B cell (primary cell): ENCODE measurements around the gene COQ10A. TPM values are rescaled to one million over a fixed set of nuclear protein-coding genes. Genes with fewer than 3 reads are reported as not detected.

Experiments used
- ATAC-seq: fragments of 200-7000 bp; cut with Tn5 transposase; one replicate; pipeline ENCODE4 v1.10.0; 2021; ENCODE audit warnings: low read depth, mild to moderate bottlenecking, moderate number of reproducible peaks, moderate library complexity
- CTCF ChIA-PET: fragments of 350-600 bp; sonication (Branson Sonifier 250); formaldehyde crosslinking; loops from one replicate; lab custom pipeline; 2021; ENCODE audit warnings: antibody characterized with exemption, inconsistent platforms; lab: Charles Lee
- POLR2A ChIA-PET: fragments of 350-600 bp; sonication (Branson Sonifier 250); formaldehyde crosslinking; loops from one replicate; lab custom pipeline; 2021; ENCODE audit warnings: antibody characterized with exemption; lab: Charles Lee
- DNase-seq: peaks from one replicate; pipeline ENCODE4 v3.0.0; 2013
- H2AFZ ChIP-seq: 2 replicates; pipeline ENCODE4 v1.6.1; 2012; ENCODE audit warnings: mild to moderate bottlenecking, low read depth, low read length; ENCODE audit not compliant: insufficient read depth, poor library complexity, severe bottlenecking
- H3K27ac ChIP-seq, 2 donors: 1 replicate in 1 of 2; 2 replicates in 1 of 2; pipeline ENCODE4 v1.5.1; 2012 to 2013; ENCODE audit warnings: low read length in 2 of 2, mild to moderate bottlenecking in 2 of 2, moderate library complexity in 1 of 2
- H3K27me3 ChIP-seq, 4 experiments: fragments of 200-600 bp in 1 of 4; sonication (generic) in 1 of 4; replicated peaks in 1 of 4; 1 replicate in 2 of 4; 2 replicates in 2 of 4; pipeline versions ENCODE4 v1.6.1 to v1.7.0; 2013 to 2016; ENCODE audit warnings: low read length in 3 of 4, mild to moderate bottlenecking in 2 of 4, mixed read lengths in 1 of 4, moderate library complexity in 1 of 4; ENCODE audit not compliant: insufficient read depth in 4 of 4, control insufficient read depth in 3 of 4; ENCODE audit errors: control extremely low read depth in 1 of 4
- H3K36me3 ChIP-seq, 2 experiments: replicated peaks in 1 of 2; 1 replicate in 1 of 2; 2 replicates in 1 of 2; pipeline versions ENCODE4 v1.6.1 to v1.7.1; 2013; ENCODE audit warnings: low read length in 1 of 2; ENCODE audit not compliant: insufficient read depth in 2 of 2, control insufficient read depth in 1 of 2; ENCODE audit errors: control extremely low read depth in 1 of 2, extremely low read depth in 1 of 2
- H3K4me1 ChIP-seq, 2 donors: fragments of 200-600 bp in 1 of 2; sonication (generic) in 1 of 2; 1 replicate in 1 of 2; 2 replicates in 1 of 2; pipeline versions ENCODE4 v1.5.1 to v1.6.1; 2013 to 2017; ENCODE audit warnings: low read length in 2 of 2; ENCODE audit not compliant: control insufficient read depth in 2 of 2, insufficient read depth in 2 of 2
- H3K4me2 ChIP-seq: replicated peaks from 2 replicates; pipeline ENCODE3; 2012; ENCODE audit warnings: mild to moderate bottlenecking, low read depth, low read length; ENCODE audit not compliant: poor library complexity, severe bottlenecking
- H3K4me3 ChIP-seq, 5 experiments: fragments of 200-600 bp in 1 of 5; sonication (generic) in 1 of 5; 1 replicate in 3 of 5; 2 replicates in 2 of 5; pipeline versions ENCODE4 v1.5.1 to v1.7.0; 2011 to 2016; ENCODE audit warnings: low read length in 4 of 5, mild to moderate bottlenecking in 4 of 5, low read depth in 2 of 5, control low read depth in 1 of 5, moderate library complexity in 1 of 5; ENCODE audit not compliant: insufficient read depth in 1 of 5; ENCODE audit errors: control extremely low read depth in 1 of 5, extremely low read depth in 1 of 5
- H3K79me2 ChIP-seq: fragments of 200-600 bp; sonication (generic); one replicate; pipeline ENCODE4 v1.6.0; 2016; ENCODE audit warnings: low read length; ENCODE audit not compliant: control insufficient read depth, insufficient read depth
- H3K9ac ChIP-seq: fragments of 200-600 bp; sonication (generic); 2 replicates; pipeline ENCODE4 v1.6.1; 2017; ENCODE audit warnings: mild to moderate bottlenecking, low read length, moderate library complexity
- H3K9me3 ChIP-seq, 3 donors: one replicate each; pipeline versions ENCODE4 v1.6.1 to v1.7.1; 2013; ENCODE audit warnings: low read length in 2 of 3; ENCODE audit not compliant: control insufficient read depth in 2 of 3, insufficient read depth in 1 of 3; ENCODE audit errors: control extremely low read depth in 1 of 3
- H4K20me1 ChIP-seq: 2 replicates; pipeline ENCODE4 v1.6.0; 2012; ENCODE audit warnings: mild to moderate bottlenecking, low read length; ENCODE audit not compliant: insufficient read depth, control insufficient read depth, poor library complexity, severe bottlenecking
- H3K27ac Mint-ChIP-seq: one replicate; pipeline ENCODE4 v1.8.0; 2021; ENCODE audit warnings: mixed read lengths
- H3K27me3 Mint-ChIP-seq: one replicate; pipeline ENCODE4 v1.8.0; 2021; ENCODE audit warnings: mixed read lengths
- H3K4me1 Mint-ChIP-seq: one replicate; pipeline ENCODE4 v1.8.0; 2021; ENCODE audit warnings: mixed read lengths
- H3K4me3 Mint-ChIP-seq: one replicate; pipeline ENCODE4 v1.8.0; 2021; ENCODE audit warnings: mixed read lengths
- H3K9me3 Mint-ChIP-seq: one replicate; pipeline ENCODE4 v1.8.0; 2022; ENCODE audit warnings: mixed read lengths; ENCODE audit not compliant: insufficient read depth
- EZH2 ChIP-seq: IDR thresholded peaks from 2 replicates; pipeline ENCODE4 v1.6.1; 2012; ENCODE audit warnings: borderline replicate concordance, low read depth, mild to moderate bottlenecking, moderate library complexity, low read length; ENCODE audit not compliant: insufficient read depth, poor library complexity, severe bottlenecking
- WGBS: methylation state at CpG from one replicate; pipeline ENCODE4 v1.1.5; 2013; ENCODE audit warnings: missing lambda C conversion rate; ENCODE audit not compliant: insufficient coverage; 5-methylcytosine and 5-hydroxymethylcytosine counted together
- intact Hi-C: fragments of 100-400 bp; cut with micrococcal nuclease; formaldehyde crosslinking; loops from one replicate; pipeline ENCODE4 v1.10.0; 2022
- polyA plus RNA-seq: library from polyadenylated mRNA; depleted of rRNA; stranded (reverse); fragments of >200 nt; gene quantifications from 2 replicates; pipeline ENCODE4 v1.2.3, GENCODE V29; 2012
- total RNA-seq, 2 donors: library from RNA; stranded (reverse); fragments of 120-200 nt in 1 of 2; gene quantifications; 1 replicate in 1 of 2; 2 replicates in 1 of 2; pipeline versions ENCODE4 v1.2.3 to v1.2.4, GENCODE V29; 2013 to 2022
- TF ChIP-seq, protein P1 (sequence below): fragments of 200-600 bp; IDR thresholded peaks from one replicate; pipeline ENCODE4 v1.8.0; 2022; ENCODE audit warnings: antibody characterized with exemption, mild to moderate bottlenecking

Gene COQ10A
- total and polyA plus RNA-seq, 2 donors (not counting 1 experiment from before 2014, with no cell fraction given): 73.5 to 73.6 TPM

DNA sequence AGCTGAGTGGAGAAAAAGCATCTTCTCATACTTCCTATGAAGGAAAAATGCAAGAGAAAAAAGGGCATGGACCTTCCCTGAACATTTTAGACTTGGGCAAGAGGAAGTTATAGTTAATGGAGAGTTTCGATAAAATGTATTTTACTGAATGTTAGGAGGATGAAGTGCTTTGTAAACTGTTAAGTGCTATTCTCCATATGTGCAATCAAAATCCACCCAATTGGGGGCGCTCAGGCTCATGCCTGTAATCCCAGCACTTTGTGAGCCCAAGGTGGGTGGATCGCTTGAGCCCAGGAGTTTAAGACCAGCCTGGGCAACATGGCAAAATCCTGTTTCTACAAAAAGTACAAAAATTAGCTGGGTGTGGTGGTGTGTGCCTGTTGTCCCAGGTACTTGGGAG, 50.9 kb downstream of the COQ10A start:
- Histone ChIP-seq H2AFZ (no peak overlapping the region), H3K27me3 (no peaks in the 10 kb centered on the region), H3K4me1 (peaks cover 12 to 15% of the 10 kb centered on the region in 2 donors), H3K4me3 (no peak overlapping the region), H3K9ac (no peak overlapping the region), H3K79me2 (peaks cover 17% of the 10 kb centered on the region), H3K27ac (no peak overlapping the region), H3K36me3 (peaks cover 6 to 23% of the 10 kb centered on the region in 2 experiments), H4K20me1 (no peaks in the 10 kb centered on the region), H3K4me2 (no peak overlapping the region), H3K9me3 (no peaks in the 10 kb centered on the region)
- H3K27ac Mint-ChIP-seq: no peak overlapping the region
- no peaks in the 10 kb centered on the region for H3K9me3 Mint-ChIP-seq
- POLR2A ChIA-PET: no interaction called here
- TF ChIP-seq EZH2: no peak
- TF ChIP-seq, protein P1, sequence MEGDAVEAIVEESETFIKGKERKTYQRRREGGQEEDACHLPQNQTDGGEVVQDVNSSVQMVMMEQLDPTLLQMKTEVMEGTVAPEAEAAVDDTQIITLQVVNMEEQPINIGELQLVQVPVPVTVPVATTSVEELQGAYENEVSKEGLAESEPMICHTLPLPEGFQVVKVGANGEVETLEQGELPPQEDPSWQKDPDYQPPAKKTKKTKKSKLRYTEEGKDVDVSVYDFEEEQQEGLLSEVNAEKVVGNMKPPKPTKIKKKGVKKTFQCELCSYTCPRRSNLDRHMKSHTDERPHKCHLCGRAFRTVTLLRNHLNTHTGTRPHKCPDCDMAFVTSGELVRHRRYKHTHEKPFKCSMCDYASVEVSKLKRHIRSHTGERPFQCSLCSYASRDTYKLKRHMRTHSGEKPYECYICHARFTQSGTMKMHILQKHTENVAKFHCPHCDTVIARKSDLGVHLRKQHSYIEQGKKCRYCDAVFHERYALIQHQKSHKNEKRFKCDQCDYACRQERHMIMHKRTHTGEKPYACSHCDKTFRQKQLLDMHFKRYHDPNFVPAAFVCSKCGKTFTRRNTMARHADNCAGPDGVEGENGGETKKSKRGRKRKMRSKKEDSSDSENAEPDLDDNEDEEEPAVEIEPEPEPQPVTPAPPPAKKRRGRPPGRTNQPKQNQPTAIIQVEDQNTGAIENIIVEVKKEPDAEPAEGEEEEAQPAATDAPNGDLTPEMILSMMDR: no peak
- CTCF ChIA-PET: interaction anchor here (1.6 to 3.1 kb wide), 3 partner anchors 19 to 147 kb away, joined by 4 to 27 read pairs (median 6); partner anchors contain the start of genes IL23A and PAN2
- intact Hi-C loops: loop anchor here (5.0 kb wide), 2 partner anchors 125 to 1205 kb away; partner anchors contain the start of genes DDIT3 and MBD6
- no peaks in the 10 kb centered on the region for H3K27me3 Mint-ChIP-seq
- H3K4me3 Mint-ChIP-seq: no peak overlapping the region
- H3K4me1 Mint-ChIP-seq: peaks cover 10% of the 10 kb centered on the region
- WGBS: 100% methylated on average over 2 of the region's 3 CpGs
- no peak for ATAC-seq
- no peak for DNase-seq

Other genes with a start within 250 kb of the COQ10A start
- 7.6 and 8.9 TPM in 2 replicates for gene IKZF4, start 245.9 kb upstream of the COQ10A start, total RNA-seq
- 2.3 and 2.4 TPM in 2 replicates for gene IKZF4, start 245.9 kb upstream of the COQ10A start, polyA plus RNA-seq
- 19.4 and 21.0 TPM in 2 replicates for gene RPS26, start 225.0 kb upstream of the COQ10A start, total RNA-seq
- 549 and 2,188 TPM in 2 replicates for gene RPS26, start 225.0 kb upstream of the COQ10A start, polyA plus RNA-seq
- gene ERBB3, start 186.8 kb upstream of the COQ10A start, total RNA-seq: not detected in 2 replicates
- gene ERBB3, start 186.8 kb upstream of the COQ10A start, polyA plus RNA-seq: 0.06 and 0.10 TPM in 2 replicates
- gene PA2G4, start 162.4 kb upstream of the COQ10A start, total RNA-seq: 77.3 and 84.6 TPM in 2 replicates
- 53.4 and 56.7 TPM in 2 replicates for gene PA2G4, start 162.4 kb upstream of the COQ10A start, polyA plus RNA-seq
- 4,341 and 4,738 TPM in 2 replicates for gene RPL41, start 150.3 kb upstream of the COQ10A start, total RNA-seq
- gene RPL41, start 150.3 kb upstream of the COQ10A start, polyA plus RNA-seq: 8,499 and 10,371 TPM in 2 replicates
- 21.7 and 25.5 TPM in 2 replicates for gene ZC3H10, start 148.7 kb upstream of the COQ10A start, total RNA-seq
- gene ZC3H10, start 148.7 kb upstream of the COQ10A start, polyA plus RNA-seq: 3.3 and 4.7 TPM in 2 replicates
- 151 and 154 TPM in 2 replicates for gene ESYT1, start 138.7 kb upstream of the COQ10A start, total RNA-seq
- gene ESYT1, start 138.7 kb upstream of the COQ10A start, polyA plus RNA-seq: 132 and 162 TPM in 2 replicates
- 23.7 and 25.7 TPM in 2 replicates for gene MYL6B, start 114.4 kb upstream of the COQ10A start, total RNA-seq
- gene MYL6B, start 114.4 kb upstream of the COQ10A start, polyA plus RNA-seq: 18.7 and 27.8 TPM in 2 replicates
- 645 and 675 TPM in 2 replicates for gene MYL6, start 108.6 kb upstream of the COQ10A start, total RNA-seq
- gene MYL6, start 108.6 kb upstream of the COQ10A start, polyA plus RNA-seq: 711 and 892 TPM in 2 replicates
- 195 and 198 TPM in 2 replicates for gene SMARCC2, start 77.5 kb upstream of the COQ10A start, total RNA-seq
- 56.3 and 70.4 TPM in 2 replicates for gene SMARCC2, start 77.5 kb upstream of the COQ10A start, polyA plus RNA-seq
- 129 and 134 TPM in 2 replicates for gene RNF41, start 45.0 kb upstream of the COQ10A start, total RNA-seq
- 107 and 113 TPM in 2 replicates for gene RNF41, start 45.0 kb upstream of the COQ10A start, polyA plus RNA-seq
- 12.4 and 14.9 TPM in 2 replicates for gene NABP2, start 42.6 kb upstream of the COQ10A start, total RNA-seq
- gene NABP2, start 42.6 kb upstream of the COQ10A start, polyA plus RNA-seq: 13.1 and 16.1 TPM in 2 replicates
- 0.41 and 0.69 TPM in 2 replicates for gene SLC39A5, start 36.9 kb upstream of the COQ10A start, total RNA-seq
- gene SLC39A5, start 36.9 kb upstream of the COQ10A start, polyA plus RNA-seq: 0.92 and 0.97 TPM in 2 replicates
- gene ANKRD52, start 8.6 kb upstream of the COQ10A start, total RNA-seq: 46.5 and 54.6 TPM in 2 replicates
- gene ANKRD52, start 8.6 kb upstream of the COQ10A start, polyA plus RNA-seq: 16.3 and 17.9 TPM in 2 replicates
- 151 and 154 TPM in 2 replicates for gene CS, start 33.4 kb downstream of the COQ10A start, total RNA-seq
- 114 and 157 TPM in 2 replicates for gene CS, start 33.4 kb downstream of the COQ10A start, polyA plus RNA-seq
- 89.0 and 91.2 TPM in 2 replicates for gene CNPY2, start 49.0 kb downstream of the COQ10A start, total RNA-seq
- gene CNPY2, start 49.0 kb downstream of the COQ10A start, polyA plus RNA-seq: 52.9 and 61.9 TPM in 2 replicates
- 216 and 230 TPM in 2 replicates for gene PAN2, start 67.1 kb downstream of the COQ10A start, total RNA-seq
- gene PAN2, start 67.1 kb downstream of the COQ10A start, polyA plus RNA-seq: 211 and 266 TPM in 2 replicates
- 18.5 and 20.5 TPM in 2 replicates for gene IL23A, start 71.9 kb downstream of the COQ10A start, total RNA-seq
- 24.9 and 32.6 TPM in 2 replicates for gene IL23A, start 71.9 kb downstream of the COQ10A start, polyA plus RNA-seq
- gene STAT2, start 93.2 kb downstream of the COQ10A start, total RNA-seq: 298 and 309 TPM in 2 replicates
- 252 and 261 TPM in 2 replicates for gene STAT2, start 93.2 kb downstream of the COQ10A start, polyA plus RNA-seq
- not detected in 2 replicates for gene APOF, start 95.9 kb downstream of the COQ10A start, total RNA-seq
- gene APOF, start 95.9 kb downstream of the COQ10A start, polyA plus RNA-seq: not detected in 2 replicates
- gene TIMELESS, start 182.5 kb downstream of the COQ10A start, total RNA-seq: 44.4 and 46.6 TPM in 2 replicates
- 17.2 and 24.3 TPM in 2 replicates for gene TIMELESS, start 182.5 kb downstream of the COQ10A start, polyA plus RNA-seq
- gene MIP, start 187.7 kb downstream of the COQ10A start, total RNA-seq: not detected in 2 replicates
- not detected in 2 replicates for gene MIP, start 187.7 kb downstream of the COQ10A start, polyA plus RNA-seq
- 7.4 and 8.0 TPM in 2 replicates for gene SPRYD4, start 201.6 kb downstream of the COQ10A start, total RNA-seq
- gene SPRYD4, start 201.6 kb downstream of the COQ10A start, polyA plus RNA-seq: 3.7 and 4.2 TPM in 2 replicates
- 5.3 and 7.2 TPM in 2 replicates for gene GLS2, start 221.2 kb downstream of the COQ10A start, total RNA-seq
- gene GLS2, start 221.2 kb downstream of the COQ10A start, polyA plus RNA-seq: 3.6 and 5.3 TPM in 2 replicates